ENCODE data around the gene ZNF789.

ZNF789 gene

DNA sequence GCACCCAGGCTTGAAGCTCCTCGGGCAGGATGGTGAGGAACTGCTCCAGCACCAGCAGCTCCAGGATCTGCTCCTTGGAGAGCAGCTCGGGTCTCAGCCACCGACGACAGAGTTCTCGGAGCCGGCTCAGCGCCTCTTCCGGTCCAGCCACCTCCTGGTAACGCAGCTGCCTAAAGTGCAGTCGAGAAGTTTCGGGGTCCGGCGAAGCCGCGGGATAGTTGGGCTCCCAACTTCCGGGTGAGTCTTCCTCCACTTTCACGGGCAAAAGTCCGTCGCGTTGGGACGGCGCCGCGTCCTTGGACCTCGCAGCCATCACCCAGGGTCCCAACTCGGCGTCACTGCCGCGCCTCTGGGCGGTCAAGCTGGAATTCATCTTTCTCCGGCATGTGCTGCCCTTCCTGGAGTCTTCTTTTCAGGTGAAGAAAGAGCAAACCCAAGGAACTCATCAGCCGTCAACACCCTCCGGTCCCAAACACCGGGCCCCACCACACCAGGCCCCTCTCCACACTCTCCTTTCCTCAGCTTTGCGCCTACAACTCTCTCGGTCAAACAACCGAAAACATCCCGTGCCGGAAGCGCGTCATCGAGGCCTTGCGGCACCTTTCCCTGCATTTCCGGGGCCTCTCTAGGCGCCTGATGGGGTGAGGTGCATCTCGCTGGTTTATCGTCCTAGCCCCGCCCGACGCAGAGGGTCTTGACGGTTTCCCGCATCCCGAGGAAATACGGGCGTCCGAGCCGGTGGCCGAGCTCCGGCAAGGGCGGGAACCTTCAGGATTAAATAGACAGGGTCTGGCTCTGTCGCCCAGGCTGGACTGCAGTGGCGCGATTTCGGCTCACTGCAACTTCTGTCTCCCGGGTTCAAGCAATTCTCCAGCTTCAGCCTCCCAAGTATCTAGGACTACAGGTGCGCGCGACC, 27.3 kb downstream of the ZNF789 start, which contains the start of gene ZNF394 (continued):
- TF ChIP-seq ZNF530 (tag by site-specific recombination; IDR thresholded peaks at IDR 0.05; ENCODE audit: low read depth) = no peak
- TF ChIP-seq ZNF624 (tag by site-specific recombination; IDR thresholded peaks at IDR 0.05) = no peak
- TF ChIP-seq ZNF664 (tag by site-specific recombination; IDR thresholded peaks at IDR 0.05) = no peak
- TF ChIP-seq ZNF132 (tag by site-specific recombination; IDR thresholded peaks at IDR 0.05; ENCODE audit: borderline replicate concordance) = no peak
- TF ChIP-seq RBAK (tag by site-specific recombination; IDR thresholded peaks at IDR 0.05) = no peak
- peak; percentile 29; the same call in 1 of the 2 replicates for TF ChIP-seq ZSCAN23 (tag by site-specific recombination; IDR thresholded peaks at IDR 0.05)
- TF ChIP-seq, protein P1, sequence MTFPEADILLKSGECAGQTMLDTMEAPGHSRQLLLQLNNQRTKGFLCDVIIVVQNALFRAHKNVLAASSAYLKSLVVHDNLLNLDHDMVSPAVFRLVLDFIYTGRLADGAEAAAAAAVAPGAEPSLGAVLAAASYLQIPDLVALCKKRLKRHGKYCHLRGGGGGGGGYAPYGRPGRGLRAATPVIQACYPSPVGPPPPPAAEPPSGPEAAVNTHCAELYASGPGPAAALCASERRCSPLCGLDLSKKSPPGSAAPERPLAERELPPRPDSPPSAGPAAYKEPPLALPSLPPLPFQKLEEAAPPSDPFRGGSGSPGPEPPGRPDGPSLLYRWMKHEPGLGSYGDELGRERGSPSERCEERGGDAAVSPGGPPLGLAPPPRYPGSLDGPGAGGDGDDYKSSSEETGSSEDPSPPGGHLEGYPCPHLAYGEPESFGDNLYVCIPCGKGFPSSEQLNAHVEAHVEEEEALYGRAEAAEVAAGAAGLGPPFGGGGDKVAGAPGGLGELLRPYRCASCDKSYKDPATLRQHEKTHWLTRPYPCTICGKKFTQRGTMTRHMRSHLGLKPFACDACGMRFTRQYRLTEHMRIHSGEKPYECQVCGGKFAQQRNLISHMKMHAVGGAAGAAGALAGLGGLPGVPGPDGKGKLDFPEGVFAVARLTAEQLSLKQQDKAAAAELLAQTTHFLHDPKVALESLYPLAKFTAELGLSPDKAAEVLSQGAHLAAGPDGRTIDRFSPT (tag by site-specific recombination; IDR thresholded peaks at IDR 0.05) = no peak
- peak; percentile 78; the same call in 1 of the 2 replicates for TF ChIP-seq OVOL3 (tag by site-specific recombination; IDR thresholded peaks at IDR 0.05)
- TF ChIP-seq ZBTB48 (tag by site-specific recombination; IDR thresholded peaks at IDR 0.05) = peak; percentile 33; the same call in 1 of the 2 replicates
- TF ChIP-seq, protein P2, sequence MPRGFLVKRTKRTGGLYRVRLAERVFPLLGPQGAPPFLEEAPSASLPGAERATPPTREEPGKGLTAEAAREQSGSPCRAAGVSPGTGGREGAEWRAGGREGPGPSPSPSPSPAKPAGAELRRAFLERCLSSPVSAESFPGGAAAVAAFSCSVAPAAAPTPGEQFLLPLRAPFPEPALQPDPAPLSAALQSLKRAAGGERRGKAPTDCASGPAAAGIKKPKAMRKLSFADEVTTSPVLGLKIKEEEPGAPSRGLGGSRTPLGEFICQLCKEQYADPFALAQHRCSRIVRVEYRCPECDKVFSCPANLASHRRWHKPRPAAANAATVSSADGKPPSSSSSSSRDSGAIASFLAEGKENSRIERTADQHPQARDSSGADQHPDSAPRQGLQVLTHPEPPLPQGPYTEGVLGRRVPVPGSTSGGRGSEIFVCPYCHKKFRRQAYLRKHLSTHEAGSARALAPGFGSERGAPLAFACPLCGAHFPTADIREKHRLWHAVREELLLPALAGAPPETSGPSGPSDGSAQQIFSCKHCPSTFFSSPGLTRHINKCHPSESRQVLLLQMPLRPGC (tag by site-specific recombination; IDR thresholded peaks at IDR 0.05) = peak; percentile 64
- no peak for TF ChIP-seq ZFP41 (tag by site-specific recombination; IDR thresholded peaks at IDR 0.05; ENCODE audit: borderline replicate concordance)
- no peak; the same call in 1 of the 2 replicates for TF ChIP-seq ZFP37 (tag by site-specific recombination; IDR thresholded peaks at IDR 0.05)
- no peak for TF ChIP-seq ZNF133 (tag by site-specific recombination; IDR thresholded peaks at IDR 0.05)
- TF ChIP-seq, protein P3, sequence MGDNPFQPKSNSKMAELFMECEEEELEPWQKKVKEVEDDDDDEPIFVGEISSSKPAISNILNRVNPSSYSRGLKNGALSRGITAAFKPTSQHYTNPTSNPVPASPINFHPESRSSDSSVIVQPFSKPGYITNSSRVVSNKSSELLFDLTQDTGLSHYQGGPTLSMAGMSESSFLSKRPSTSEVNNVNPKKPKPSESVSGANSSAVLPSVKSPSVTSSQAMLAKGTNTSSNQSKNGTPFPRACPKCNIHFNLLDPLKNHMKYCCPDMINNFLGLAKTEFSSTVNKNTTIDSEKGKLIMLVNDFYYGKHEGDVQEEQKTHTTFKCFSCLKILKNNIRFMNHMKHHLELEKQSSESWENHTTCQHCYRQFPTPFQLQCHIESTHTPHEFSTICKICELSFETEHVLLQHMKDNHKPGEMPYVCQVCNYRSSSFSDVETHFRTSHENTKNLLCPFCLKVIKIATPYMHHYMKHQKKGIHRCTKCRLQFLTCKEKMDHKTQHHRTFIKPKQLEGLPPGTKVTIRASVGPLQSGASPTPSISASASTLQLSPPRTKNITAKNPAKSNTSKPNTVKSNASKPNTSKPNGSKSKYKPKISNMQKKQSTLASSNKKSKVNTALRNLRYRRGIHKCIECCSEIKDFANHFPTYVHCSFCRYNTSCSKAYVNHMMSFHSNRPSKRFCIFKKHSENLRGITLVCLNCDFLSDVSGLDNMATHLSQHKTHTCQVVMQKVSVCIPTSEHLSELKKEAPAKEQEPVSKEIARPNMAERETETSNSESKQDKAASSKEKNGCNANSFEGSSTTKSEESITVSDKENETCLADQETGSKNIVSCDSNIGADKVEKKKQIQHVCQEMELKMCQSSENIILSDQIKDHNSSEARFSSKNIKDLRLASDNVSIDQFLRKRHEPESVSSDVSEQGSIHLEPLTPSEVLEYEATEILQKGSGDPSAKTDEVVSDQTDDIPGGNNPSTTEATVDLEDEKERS (tag by site-specific recombination; IDR thresholded peaks at IDR 0.05) = 0 out of 2 replicates have a peak, but pooled peaks have one; percentile 8
- TF ChIP-seq, protein P4, sequence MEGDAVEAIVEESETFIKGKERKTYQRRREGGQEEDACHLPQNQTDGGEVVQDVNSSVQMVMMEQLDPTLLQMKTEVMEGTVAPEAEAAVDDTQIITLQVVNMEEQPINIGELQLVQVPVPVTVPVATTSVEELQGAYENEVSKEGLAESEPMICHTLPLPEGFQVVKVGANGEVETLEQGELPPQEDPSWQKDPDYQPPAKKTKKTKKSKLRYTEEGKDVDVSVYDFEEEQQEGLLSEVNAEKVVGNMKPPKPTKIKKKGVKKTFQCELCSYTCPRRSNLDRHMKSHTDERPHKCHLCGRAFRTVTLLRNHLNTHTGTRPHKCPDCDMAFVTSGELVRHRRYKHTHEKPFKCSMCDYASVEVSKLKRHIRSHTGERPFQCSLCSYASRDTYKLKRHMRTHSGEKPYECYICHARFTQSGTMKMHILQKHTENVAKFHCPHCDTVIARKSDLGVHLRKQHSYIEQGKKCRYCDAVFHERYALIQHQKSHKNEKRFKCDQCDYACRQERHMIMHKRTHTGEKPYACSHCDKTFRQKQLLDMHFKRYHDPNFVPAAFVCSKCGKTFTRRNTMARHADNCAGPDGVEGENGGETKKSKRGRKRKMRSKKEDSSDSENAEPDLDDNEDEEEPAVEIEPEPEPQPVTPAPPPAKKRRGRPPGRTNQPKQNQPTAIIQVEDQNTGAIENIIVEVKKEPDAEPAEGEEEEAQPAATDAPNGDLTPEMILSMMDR (tag by site-specific recombination; IDR thresholded peaks at IDR 0.05) = peak; percentile 33; the same call in 1 of the 2 replicates
- TF ChIP-seq, protein P5, sequence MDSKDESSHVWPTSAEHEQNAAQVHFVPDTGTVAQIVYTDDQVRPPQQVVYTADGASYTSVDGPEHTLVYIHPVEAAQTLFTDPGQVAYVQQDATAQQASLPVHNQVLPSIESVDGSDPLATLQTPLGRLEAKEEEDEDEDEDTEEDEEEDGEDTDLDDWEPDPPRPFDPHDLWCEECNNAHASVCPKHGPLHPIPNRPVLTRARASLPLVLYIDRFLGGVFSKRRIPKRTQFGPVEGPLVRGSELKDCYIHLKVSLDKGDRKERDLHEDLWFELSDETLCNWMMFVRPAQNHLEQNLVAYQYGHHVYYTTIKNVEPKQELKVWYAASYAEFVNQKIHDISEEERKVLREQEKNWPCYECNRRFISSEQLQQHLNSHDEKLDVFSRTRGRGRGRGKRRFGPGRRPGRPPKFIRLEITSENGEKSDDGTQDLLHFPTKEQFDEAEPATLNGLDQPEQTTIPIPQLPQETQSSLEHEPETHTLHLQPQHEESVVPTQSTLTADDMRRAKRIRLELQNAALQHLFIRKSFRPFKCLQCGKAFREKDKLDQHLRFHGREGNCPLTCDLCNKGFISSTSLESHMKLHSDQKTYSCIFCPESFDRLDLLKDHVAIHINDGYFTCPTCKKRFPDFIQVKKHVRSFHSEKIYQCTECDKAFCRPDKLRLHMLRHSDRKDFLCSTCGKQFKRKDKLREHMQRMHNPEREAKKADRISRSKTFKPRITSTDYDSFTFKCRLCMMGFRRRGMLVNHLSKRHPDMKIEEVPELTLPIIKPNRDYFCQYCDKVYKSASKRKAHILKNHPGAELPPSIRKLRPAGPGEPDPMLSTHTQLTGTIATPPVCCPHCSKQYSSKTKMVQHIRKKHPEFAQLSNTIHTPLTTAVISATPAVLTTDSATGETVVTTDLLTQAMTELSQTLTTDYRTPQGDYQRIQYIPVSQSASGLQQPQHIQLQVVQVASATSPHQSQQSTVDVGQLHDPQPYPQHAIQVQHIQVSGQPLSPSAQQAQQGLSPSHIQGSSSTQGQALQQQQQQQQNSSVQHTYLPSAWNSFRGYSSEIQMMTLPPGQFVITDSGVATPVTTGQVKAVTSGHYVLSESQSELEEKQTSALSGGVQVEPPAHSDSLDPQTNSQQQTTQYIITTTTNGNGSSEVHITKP (tag by site-specific recombination; IDR thresholded peaks at IDR 0.05) = 0 out of 2 replicates have a peak, but pooled peaks have one; percentile 62
- no peak for TF ChIP-seq ZNF112 (tag by site-specific recombination; IDR thresholded peaks at IDR 0.05)
- peak; percentile 60; the same call in 1 of the 2 replicates for TF ChIP-seq ZNF2 (tag by site-specific recombination; IDR thresholded peaks at IDR 0.05)
- TF ChIP-seq, protein P6, sequence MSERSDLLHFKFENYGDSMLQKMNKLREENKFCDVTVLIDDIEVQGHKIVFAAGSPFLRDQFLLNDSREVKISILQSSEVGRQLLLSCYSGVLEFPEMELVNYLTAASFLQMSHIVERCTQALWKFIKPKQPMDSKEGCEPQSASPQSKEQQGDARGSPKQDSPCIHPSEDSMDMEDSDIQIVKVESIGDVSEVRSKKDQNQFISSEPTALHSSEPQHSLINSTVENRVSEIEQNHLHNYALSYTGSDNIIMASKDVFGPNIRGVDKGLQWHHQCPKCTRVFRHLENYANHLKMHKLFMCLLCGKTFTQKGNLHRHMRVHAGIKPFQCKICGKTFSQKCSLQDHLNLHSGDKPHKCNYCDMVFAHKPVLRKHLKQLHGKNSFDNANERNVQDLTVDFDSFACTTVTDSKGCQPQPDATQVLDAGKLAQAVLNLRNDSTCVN (tag by site-specific recombination; optimal IDR thresholded peaks at IDR 0.05) = peak; percentile 57
- TF ChIP-seq, protein P7, sequence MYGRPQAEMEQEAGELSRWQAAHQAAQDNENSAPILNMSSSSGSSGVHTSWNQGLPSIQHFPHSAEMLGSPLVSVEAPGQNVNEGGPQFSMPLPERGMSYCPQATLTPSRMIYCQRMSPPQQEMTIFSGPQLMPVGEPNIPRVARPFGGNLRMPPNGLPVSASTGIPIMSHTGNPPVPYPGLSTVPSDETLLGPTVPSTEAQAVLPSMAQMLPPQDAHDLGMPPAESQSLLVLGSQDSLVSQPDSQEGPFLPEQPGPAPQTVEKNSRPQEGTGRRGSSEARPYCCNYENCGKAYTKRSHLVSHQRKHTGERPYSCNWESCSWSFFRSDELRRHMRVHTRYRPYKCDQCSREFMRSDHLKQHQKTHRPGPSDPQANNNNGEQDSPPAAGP (tag by site-specific recombination; IDR thresholded peaks at IDR 0.05) = peak; percentile 71
- no peak for TF ChIP-seq ZNF239 (tag by site-specific recombination; IDR thresholded peaks at IDR 0.05)
- TF ChIP-seq ZNF791 (tag by site-specific recombination; IDR thresholded peaks at IDR 0.05) = no peak

Measured in HEK293 (cell line).